Fibroblast of villous mesenchyme (primary cell): Measurements from ENCODE around the gene ARSI. TPM values are rescaled to one million over a fixed set of nuclear protein-coding genes. Genes with fewer than 3 reads are reported as not detected.
A peak's percentile ranks its signal among the peaks of the same experiment; 100 is the strongest.

ENCODE experiments used
- DNase-seq: peaks from one replicate; pipeline ENCODE4 v3.0.0-alpha.2; 2010; ENCODE audit warnings: low read depth
- H3K4me3 ChIP-seq: 2 replicates; pipeline ENCODE4 v1.5.1; 2011; ENCODE audit warnings: low read depth, mild to moderate bottlenecking, low read length
- total RNA-seq: library from RNA; depleted of rRNA; stranded (reverse); fragments of >200 nt; gene quantifications from 2 replicates; pipeline ENCODE4 v1.2.3, GENCODE V29; 2012
- TF ChIP-seq, protein P1 (sequence below): IDR thresholded peaks from 2 replicates; pipeline ENCODE4 v1.5.1; 2012; ENCODE audit warnings: low read depth, mild to moderate bottlenecking, low read length; ENCODE audit not compliant: insufficient read depth

Gene ARSI
- total RNA-seq, 1 donor, result 13.8 TPM

DNA sequence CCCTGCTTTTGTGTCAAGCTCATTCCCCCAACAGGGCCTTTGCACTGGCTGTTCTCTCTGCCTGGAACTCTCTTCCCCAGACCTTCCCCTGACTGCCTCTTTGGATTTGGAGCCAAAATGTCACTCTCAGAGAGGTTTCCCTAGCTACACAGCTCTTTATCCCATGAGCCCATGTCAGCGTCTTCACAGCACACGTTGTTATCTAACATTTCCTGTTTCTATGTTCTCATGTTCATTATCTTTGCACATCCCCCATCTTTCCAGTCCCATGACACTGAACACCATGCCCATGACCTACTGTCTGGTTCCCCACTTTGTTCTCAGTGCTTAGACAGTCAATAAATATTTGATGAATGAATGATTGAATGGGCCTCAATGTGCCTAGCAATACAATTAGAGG is 26.3 kb upstream of the ARSI start:
- H3K4me3 ChIP-seq, result no peak overlapping the region
- peak; percentile 56 for DNase-seq
- TF ChIP-seq, protein P1, sequence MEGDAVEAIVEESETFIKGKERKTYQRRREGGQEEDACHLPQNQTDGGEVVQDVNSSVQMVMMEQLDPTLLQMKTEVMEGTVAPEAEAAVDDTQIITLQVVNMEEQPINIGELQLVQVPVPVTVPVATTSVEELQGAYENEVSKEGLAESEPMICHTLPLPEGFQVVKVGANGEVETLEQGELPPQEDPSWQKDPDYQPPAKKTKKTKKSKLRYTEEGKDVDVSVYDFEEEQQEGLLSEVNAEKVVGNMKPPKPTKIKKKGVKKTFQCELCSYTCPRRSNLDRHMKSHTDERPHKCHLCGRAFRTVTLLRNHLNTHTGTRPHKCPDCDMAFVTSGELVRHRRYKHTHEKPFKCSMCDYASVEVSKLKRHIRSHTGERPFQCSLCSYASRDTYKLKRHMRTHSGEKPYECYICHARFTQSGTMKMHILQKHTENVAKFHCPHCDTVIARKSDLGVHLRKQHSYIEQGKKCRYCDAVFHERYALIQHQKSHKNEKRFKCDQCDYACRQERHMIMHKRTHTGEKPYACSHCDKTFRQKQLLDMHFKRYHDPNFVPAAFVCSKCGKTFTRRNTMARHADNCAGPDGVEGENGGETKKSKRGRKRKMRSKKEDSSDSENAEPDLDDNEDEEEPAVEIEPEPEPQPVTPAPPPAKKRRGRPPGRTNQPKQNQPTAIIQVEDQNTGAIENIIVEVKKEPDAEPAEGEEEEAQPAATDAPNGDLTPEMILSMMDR, result no peak

DNA sequence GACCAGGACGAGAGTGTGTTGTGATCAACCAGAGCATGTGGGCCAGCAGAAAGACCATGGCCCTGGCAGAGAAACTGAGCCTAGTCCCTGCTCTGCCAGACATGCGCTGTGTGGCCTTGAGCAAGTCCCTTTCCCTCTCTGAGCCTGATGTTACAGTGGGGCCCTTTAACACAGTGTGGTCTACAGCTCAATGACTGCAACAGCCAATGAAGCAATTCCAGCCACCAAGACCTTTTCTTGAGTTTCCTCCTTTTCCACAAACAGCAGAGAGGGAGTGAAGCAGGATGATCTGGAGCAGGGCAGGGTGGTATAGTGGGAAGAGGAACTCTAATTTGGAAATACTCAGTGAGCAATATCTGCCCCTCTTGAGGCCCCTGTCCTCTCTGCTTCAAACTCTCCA is 25.8 kb upstream of the ARSI start:
- H3K4me3 ChIP-seq, result no peak overlapping the region
- TF ChIP-seq, protein P1, result no peak
- DNase-seq, result no peak

DNA sequence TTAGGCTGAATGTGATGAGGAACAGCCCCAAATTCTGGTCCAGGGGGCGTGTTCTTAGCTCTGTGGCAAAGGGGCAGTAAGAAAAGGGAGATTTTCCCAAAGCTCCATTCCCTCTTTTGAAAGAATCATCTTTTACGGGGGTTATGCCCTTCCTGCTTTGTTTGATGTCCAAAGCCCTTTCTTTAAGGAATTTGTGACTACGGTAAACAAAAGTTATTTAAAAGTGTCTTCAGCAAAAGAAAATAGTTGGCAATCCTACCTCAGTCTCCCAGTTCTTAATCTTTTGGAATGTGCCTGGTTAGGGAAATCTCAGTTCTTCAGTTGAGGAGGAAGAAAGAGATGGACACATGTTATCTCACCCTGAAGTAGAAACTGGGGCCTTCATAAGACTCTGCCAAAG is 24.4 kb upstream of the ARSI start:
- TF ChIP-seq, protein P1, result no peak
- no peak for DNase-seq
- H3K4me3 ChIP-seq, result no peak overlapping the region

DNA sequence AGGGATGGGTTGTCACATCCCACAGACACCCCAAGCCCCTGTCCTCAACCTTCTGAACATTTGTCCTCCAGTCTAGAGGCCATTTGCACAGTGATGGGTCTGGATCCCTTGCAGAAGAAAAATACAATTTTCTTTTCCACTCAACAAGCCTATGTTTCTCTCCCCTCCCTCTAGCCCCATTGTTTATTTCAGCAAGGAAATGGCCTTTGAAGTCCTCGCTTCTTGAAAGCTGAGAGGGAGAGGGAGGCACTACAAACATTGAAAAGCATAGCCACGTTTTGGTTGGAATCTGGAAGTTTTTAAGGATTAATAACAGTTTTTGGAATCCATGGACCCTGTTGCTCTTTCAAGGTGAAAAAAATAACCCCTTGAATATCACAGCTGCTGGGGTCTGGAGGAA is 24.0 kb upstream of the ARSI start:
- TF ChIP-seq, protein P1, result no peak

DNA sequence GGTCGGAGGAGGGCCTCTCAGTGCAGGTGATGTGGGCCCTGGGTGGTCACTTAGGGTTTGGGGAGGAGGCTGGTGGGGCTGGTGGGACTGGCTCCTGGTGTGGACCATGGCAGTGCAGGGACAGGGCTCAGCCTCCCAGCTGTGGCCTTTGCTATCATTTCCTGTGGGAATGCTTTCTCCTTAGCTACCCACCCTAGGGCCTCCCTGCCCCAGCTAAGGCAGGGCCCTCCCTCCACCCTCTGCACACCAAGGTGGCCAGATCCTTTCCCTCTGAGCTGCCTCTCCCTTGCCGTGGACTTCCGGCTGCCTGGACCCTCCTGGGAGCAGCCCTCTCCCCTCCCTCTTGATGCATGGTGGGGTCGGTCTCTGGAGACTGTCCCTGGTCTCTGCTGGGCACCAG is 22.7 kb upstream of the ARSI start:
- TF ChIP-seq, protein P1, result no peak
- no peak for DNase-seq
- H3K4me3 ChIP-seq, result no peak overlapping the region

More for the DNA sequence above, 24.0 kb upstream of the ARSI start:
- no peak overlapping the region for H3K4me3 ChIP-seq
- DNase-seq, result no peak

DNA sequence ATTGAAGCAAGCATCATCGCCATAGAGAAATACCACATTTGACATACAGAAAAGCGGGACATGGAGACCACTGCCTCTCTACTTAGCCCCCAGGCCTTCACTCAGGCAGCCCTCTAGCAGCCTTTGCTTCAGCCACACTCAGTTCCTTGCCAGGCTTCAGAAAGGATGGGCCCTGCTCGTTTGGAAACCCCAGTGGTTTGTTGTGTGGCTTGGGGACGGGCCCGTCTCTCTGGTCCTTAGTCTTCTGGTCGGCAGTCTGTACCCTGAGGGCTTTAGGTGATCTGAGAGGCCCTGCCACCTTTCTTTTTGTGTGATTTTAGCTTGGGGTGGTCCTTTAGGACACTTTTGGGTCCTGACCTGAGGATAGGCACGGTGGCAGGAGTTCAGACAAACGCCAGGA is 21.1 kb upstream of the ARSI start:
- no peak for DNase-seq
- TF ChIP-seq, protein P1, result no peak
- no peak overlapping the region for H3K4me3 ChIP-seq

DNA sequence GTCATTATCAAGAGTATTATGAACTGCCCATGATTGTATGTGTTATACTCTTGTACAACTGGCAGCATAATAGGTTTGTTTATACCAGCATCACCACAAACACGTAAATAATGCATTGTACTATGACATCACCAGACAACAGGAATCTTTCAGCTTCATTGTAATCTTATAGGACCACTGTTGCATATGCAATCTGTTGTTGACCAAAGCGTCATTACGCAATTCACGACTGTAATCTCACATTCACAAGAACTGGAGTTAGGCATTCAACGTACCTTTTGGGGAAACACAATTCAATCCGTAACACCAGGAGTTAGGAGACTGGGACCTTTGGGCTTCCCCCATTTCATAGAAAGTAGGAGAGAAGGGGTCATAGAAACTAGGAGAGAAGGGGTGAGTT is 20.4 kb upstream of the ARSI start:
- DNase-seq, result peak; percentile 95
- TF ChIP-seq, protein P1, result no peak
- H3K4me3 ChIP-seq, result no peak overlapping the region
